HCT116 (cell line): ENCODE data around the gene ZNF48. TPM values are rescaled to one million over a fixed set of nuclear protein-coding genes. Genes with fewer than 3 reads are reported as not detected.

ENCODE experiments used
- ATAC-seq: fragments of 200-7000 bp; cut with Tn5 transposase; 2 replicates; pipeline ENCODE4 v1.9.1; 2020; ENCODE audit warnings: mild to moderate bottlenecking, moderate library complexity
- BruUV-seq: library from RNA; stranded (reverse); fragments of 400-500 nt; replicated peaks from 2 replicates; lab custom pipeline; 2021; lab: Mats Ljungman, UMichigan
- CTCF ChIA-PET: fragments of 300-600 bp; sonication (Branson Sonifier 250); formaldehyde crosslinking; loops from one replicate; lab custom pipeline; 2021; ENCODE audit warnings: antibody characterized with exemption; lab: Charles Lee
- POLR2A ChIA-PET: fragments of 300-600, 350-600 bp; sonication (Branson Sonifier 250); formaldehyde crosslinking; loops from one replicate; lab custom pipeline; 2021; ENCODE audit warnings: antibody characterized with exemption; lab: Charles Lee
- RAD21 ChIA-PET, 2 experiments: fragments of 300-600 bp; sonication (Branson Sonifier 250); formaldehyde crosslinking; loops; one replicate each; lab custom pipeline; 2023; ENCODE audit warnings: low total read pairs in 2 of 2; ENCODE audit not compliant: uncharacterized antibody in 2 of 2, unreplicated experiment in 2 of 2, low non-redundant PET in 1 of 2; lab: Charles Lee
- DNase-seq: peaks from one replicate; pipeline ENCODE4 v3.0.0-alpha.2; 2010; ENCODE audit warnings: low read depth, low spot score
- H2AFZ ChIP-seq: fragments of 200-600 bp; shearing (Covaris generic), sonication (generic); 2 replicates; pipeline ENCODE4 v1.6.1; 2017; ENCODE audit warnings: low read depth, mixed run types, mixed read lengths, antibody characterized with exemption, low read length; ENCODE audit not compliant: poor library complexity, severe bottlenecking
- H3K27ac ChIP-seq: 2 replicates; pipeline ENCODE4 v1.5.1; 2012; ENCODE audit warnings: low read depth, low read length
- H3K27me3 ChIP-seq: fragments of 200-600 bp; sonication (generic); 2 replicates; pipeline ENCODE4 v1.6.1; 2016; ENCODE audit warnings: mixed run types, low read length, mixed read lengths; ENCODE audit not compliant: insufficient read depth
- H3K36me3 ChIP-seq, 2 experiments: fragments of 200-500 bp in 1 of 2; fragments of 200-600 bp in 1 of 2; sonication (Bioruptor generic) in 1 of 2; sonication (generic) in 1 of 2; 2 replicates each; pipeline versions ENCODE4 v1.5.1 to v1.6.1; 2014 to 2016; ENCODE audit warnings: low read length in 2 of 2, inconsistent platforms in 1 of 2, mixed read lengths in 1 of 2, mixed run types in 1 of 2; ENCODE audit not compliant: insufficient read depth in 2 of 2, control insufficient read depth in 1 of 2
- H3K4me1 ChIP-seq, 2 experiments: fragments of 200-600 bp in 1 of 2; sonication (generic) in 1 of 2; 2 replicates each; pipeline versions ENCODE4 v1.5.1 to v1.6.1; 2012 to 2017; ENCODE audit warnings: low read length in 2 of 2, inconsistent platforms in 1 of 2, mild to moderate bottlenecking in 1 of 2, mixed read lengths in 1 of 2, mixed run types in 1 of 2, moderate library complexity in 1 of 2; ENCODE audit not compliant: insufficient read depth in 2 of 2, control insufficient read depth in 1 of 2
- H3K4me2 ChIP-seq: fragments of 200-600 bp; sonication (generic); 2 replicates; pipeline ENCODE4 v1.6.1; 2017; ENCODE audit warnings: mixed run types, low read length, mixed read lengths
- H3K4me3 ChIP-seq, 2 experiments: fragments of 200-600 bp in 1 of 2; sonication (generic) in 1 of 2; replicated peaks in 1 of 2; 2 replicates each; pipeline ENCODE4 v1.5.1; 2011 to 2016; ENCODE audit warnings: low read length in 2 of 2, control low read depth in 1 of 2, low read depth in 1 of 2, mild to moderate bottlenecking in 1 of 2, mixed read lengths in 1 of 2, mixed run types in 1 of 2
- H3K79me2 ChIP-seq: fragments of 200-600 bp; sonication (generic); 2 replicates; pipeline ENCODE4 v1.6.1; 2017; ENCODE audit warnings: mild to moderate bottlenecking, mixed run types, low read length, moderate library complexity, mixed read lengths; ENCODE audit not compliant: insufficient read depth
- H3K9ac ChIP-seq: fragments of 200-600 bp; sonication (generic); 2 replicates; pipeline ENCODE4 v1.6.1; 2016; ENCODE audit warnings: low read length, mixed read lengths
- H3K9me2 ChIP-seq: fragments of 200-600 bp; sonication (generic), shearing (Covaris generic); 2 replicates; pipeline ENCODE4 v1.6.1; 2017; ENCODE audit warnings: mixed run types, mild to moderate bottlenecking, moderate library complexity; ENCODE audit not compliant: insufficient read depth
- H3K9me3 ChIP-seq, 2 experiments: fragments of 200-500 bp in 1 of 2; fragments of 200-600 bp in 1 of 2; sonication (Bioruptor generic) in 1 of 2; sonication (generic) in 1 of 2; 2 replicates each; pipeline ENCODE4 v1.6.1; 2014 to 2017; ENCODE audit warnings: low read length in 2 of 2, mixed read lengths in 2 of 2, inconsistent platforms in 1 of 2, low read depth in 1 of 2, mild to moderate bottlenecking in 1 of 2, mixed run types in 1 of 2, moderate library complexity in 1 of 2; ENCODE audit not compliant: control insufficient read depth in 1 of 2, insufficient read depth in 1 of 2
- H4K20me1 ChIP-seq: fragments of 200-600 bp; sonication (generic), shearing (Covaris generic); 2 replicates; pipeline ENCODE4 v1.6.1; 2017; ENCODE audit warnings: mixed run types, mild to moderate bottlenecking, moderate library complexity; ENCODE audit not compliant: insufficient read depth
- CBX3 ChIP-seq: IDR thresholded peaks from 2 replicates; pipeline ENCODE4 v1.6.1; 2012; ENCODE audit warnings: low read depth
- CEBPB ChIP-seq: IDR thresholded peaks from 2 replicates; pipeline ENCODE4 v1.6.1; 2012; ENCODE audit warnings: low read depth
- EGR1 ChIP-seq: IDR thresholded peaks from 2 replicates; pipeline ENCODE4 v1.6.1; 2012; ENCODE audit warnings: low read depth
- EZH2 ChIP-seq: fragments of 200-600 bp; sonication (generic); IDR thresholded peaks from 2 replicates; pipeline ENCODE4 v1.6.1; 2017; ENCODE audit warnings: antibody characterized with exemption, mixed run types
- EZH2phosphoT487 ChIP-seq: fragments of 200-600 bp; IDR thresholded peaks from 2 replicates; pipeline ENCODE4 v1.6.1; 2018; ENCODE audit warnings: antibody characterized with exemption, borderline replicate concordance
- JUND ChIP-seq: IDR thresholded peaks from 2 replicates; pipeline ENCODE4 v1.6.1; 2012
- SRF ChIP-seq: IDR thresholded peaks from 2 replicates; pipeline ENCODE4 v1.6.1; 2012; ENCODE audit warnings: low read depth
- ZNF274 ChIP-seq: fragments of 200-500 bp; sonication (Bioruptor generic); IDR thresholded peaks from 2 replicates; pipeline ENCODE4 v1.6.1; 2014; ENCODE audit warnings: mild to moderate bottlenecking, low read depth, low read length, inconsistent platforms
- intact Hi-C: fragments of 100-400 bp; cut with micrococcal nuclease; formaldehyde crosslinking; loops from 2 replicates; pipeline ENCODE4 v1.10.0; 2022
- total RNA-seq: library from RNA; stranded (reverse); gene quantifications from one replicate; pipeline ENCODE4 v1.2.1, GENCODE V29; 2021; ENCODE audit not compliant: unreplicated experiment
- TF ChIP-seq, protein P1 (sequence below): IDR thresholded peaks from 2 replicates; pipeline ENCODE4 v1.6.1; 2012
- TF ChIP-seq, protein P2 (sequence below): IDR thresholded peaks from 2 replicates; pipeline ENCODE4 v1.6.1; 2012; ENCODE audit warnings: low read depth

ZNF48 gene
- total RNA-seq, 1 experiment from 2014 or later, result 17.9 TPM

DNA sequence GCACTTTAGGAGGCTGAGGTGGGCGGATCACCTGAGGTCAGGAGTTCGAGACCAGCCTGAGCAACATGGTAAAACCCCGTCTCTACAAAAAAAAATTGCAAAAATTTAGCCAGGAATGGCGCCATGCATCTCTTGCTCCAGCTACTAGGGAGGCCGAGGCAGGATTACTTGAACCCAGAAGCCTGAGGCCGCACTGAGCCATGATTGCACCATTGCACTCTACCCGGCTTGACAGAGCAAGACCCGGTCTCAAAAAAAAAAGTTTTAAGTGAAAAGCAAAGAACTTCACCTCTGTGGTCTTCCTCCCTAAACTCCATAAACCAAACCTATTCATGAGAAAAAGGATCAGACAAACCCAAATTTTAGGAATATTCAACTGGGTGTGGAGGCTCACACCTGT is 47.1 kb upstream of the ZNF48 start:
- Histone ChIP-seq H3K36me3 (peaks cover 7 to 25% of the 10 kb centered on the region in 2 experiments; a peak in 2 of 4 replicates), H2AFZ (no peak overlapping the region), H3K4me3 (no peak overlapping the region), H3K4me2 (no peak overlapping the region), H4K20me1 (no peaks in the 10 kb centered on the region), H3K4me1 (peaks cover 18 to 19% of the 10 kb centered on the region in 2 experiments), H3K9me3 (no peaks in the 10 kb centered on the region), H3K9me2 (no peaks in the 10 kb centered on the region), H3K27me3 (no peaks in the 10 kb centered on the region), H3K27ac (no peak overlapping the region), H3K9ac (no peak overlapping the region), H3K79me2 (peaks cover 11% of the 10 kb centered on the region; the same call in 1 of the 2 replicates)
- DNase-seq (no peak), ATAC-seq (no peak)
- ChIA-PET POLR2A (no interaction called here), RAD21 (no interaction called here), CTCF (no interaction called here)
- TF ChIP-seq CBX3 (no peak), ZNF274 (no peak), EGR1 (no peak), EZH2 (no peak), EZH2phosphoT487 (no peak), JUND (no peak)
- TF ChIP-seq, protein P1, sequence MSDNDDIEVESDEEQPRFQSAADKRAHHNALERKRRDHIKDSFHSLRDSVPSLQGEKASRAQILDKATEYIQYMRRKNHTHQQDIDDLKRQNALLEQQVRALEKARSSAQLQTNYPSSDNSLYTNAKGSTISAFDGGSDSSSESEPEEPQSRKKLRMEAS, result no peak
- BruUV-seq, result no TSS peak
- intact Hi-C loops, result no loop called here

DNA sequence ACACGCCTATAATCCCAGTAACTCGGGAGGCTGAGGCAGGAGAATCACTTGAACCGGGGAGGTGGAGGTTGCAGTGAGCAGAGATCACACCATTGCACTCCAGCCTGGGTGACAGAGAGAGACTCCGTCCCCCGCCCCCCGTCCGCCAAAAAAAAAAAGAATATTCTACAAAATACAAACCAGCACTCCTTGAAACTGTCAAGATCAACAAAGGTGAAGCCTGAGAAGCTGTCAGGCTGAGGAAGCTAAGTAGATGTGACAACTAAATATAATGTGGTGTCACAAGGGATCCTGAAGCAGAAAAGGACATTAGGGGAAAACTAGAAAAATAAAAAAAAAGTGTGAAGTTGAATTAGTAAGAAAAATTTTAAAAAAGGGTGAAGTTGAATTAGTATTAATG is 46.3 kb upstream of the ZNF48 start:
- no peaks in the 10 kb centered on the region for H3K9me2 ChIP-seq
- H3K79me2 ChIP-seq, result peaks cover 19% of the 10 kb centered on the region
- no peak for ATAC-seq
- TF ChIP-seq ZNF274, result no peak
- no peak for TF ChIP-seq CEBPB
- no peak for TF ChIP-seq SRF
- TF ChIP-seq, protein P2, sequence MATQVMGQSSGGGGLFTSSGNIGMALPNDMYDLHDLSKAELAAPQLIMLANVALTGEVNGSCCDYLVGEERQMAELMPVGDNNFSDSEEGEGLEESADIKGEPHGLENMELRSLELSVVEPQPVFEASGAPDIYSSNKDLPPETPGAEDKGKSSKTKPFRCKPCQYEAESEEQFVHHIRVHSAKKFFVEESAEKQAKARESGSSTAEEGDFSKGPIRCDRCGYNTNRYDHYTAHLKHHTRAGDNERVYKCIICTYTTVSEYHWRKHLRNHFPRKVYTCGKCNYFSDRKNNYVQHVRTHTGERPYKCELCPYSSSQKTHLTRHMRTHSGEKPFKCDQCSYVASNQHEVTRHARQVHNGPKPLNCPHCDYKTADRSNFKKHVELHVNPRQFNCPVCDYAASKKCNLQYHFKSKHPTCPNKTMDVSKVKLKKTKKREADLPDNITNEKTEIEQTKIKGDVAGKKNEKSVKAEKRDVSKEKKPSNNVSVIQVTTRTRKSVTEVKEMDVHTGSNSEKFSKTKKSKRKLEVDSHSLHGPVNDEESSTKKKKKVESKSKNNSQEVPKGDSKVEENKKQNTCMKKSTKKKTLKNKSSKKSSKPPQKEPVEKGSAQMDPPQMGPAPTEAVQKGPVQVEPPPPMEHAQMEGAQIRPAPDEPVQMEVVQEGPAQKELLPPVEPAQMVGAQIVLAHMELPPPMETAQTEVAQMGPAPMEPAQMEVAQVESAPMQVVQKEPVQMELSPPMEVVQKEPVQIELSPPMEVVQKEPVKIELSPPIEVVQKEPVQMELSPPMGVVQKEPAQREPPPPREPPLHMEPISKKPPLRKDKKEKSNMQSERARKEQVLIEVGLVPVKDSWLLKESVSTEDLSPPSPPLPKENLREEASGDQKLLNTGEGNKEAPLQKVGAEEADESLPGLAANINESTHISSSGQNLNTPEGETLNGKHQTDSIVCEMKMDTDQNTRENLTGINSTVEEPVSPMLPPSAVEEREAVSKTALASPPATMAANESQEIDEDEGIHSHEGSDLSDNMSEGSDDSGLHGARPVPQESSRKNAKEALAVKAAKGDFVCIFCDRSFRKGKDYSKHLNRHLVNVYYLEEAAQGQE, result no peak
- TF ChIP-seq, all 23 proteins: peak for 0
- ChIA-PET CTCF (no interaction called here), RAD21 (no interaction called here), POLR2A (no interaction called here)
- no peak overlapping the region for H3K4me2 ChIP-seq
- no peak for DNase-seq
- no peak overlapping the region for H2AFZ ChIP-seq
- intact Hi-C loops, result no loop called here
- no peak overlapping the region for H3K4me3 ChIP-seq
- no peak overlapping the region for H3K27ac ChIP-seq
- no peaks in the 10 kb centered on the region for H4K20me1 ChIP-seq
- no peaks in the 10 kb centered on the region for H3K27me3 ChIP-seq
- peaks cover 25 to 27% of the 10 kb centered on the region in 2 experiments for H3K4me1 ChIP-seq
- no peaks in the 10 kb centered on the region for H3K9me3 ChIP-seq
- BruUV-seq, result no TSS peak
- H3K9ac ChIP-seq, result no peak overlapping the region
- peaks cover 9 to 30% of the 10 kb centered on the region in 2 experiments; a peak in 2 of 4 replicates for H3K36me3 ChIP-seq
